GM10847 (cell line): Measurements from ENCODE around the gene E2F6.

Experiments
- POLR2A ChIP-seq: IDR thresholded peaks from 2 replicates; pipeline ENCODE4 v1.6.1; 2011; ENCODE audit not compliant: insufficient read length; ENCODE audit errors: extremely low read depth

The E2F6 gene

DNA sequence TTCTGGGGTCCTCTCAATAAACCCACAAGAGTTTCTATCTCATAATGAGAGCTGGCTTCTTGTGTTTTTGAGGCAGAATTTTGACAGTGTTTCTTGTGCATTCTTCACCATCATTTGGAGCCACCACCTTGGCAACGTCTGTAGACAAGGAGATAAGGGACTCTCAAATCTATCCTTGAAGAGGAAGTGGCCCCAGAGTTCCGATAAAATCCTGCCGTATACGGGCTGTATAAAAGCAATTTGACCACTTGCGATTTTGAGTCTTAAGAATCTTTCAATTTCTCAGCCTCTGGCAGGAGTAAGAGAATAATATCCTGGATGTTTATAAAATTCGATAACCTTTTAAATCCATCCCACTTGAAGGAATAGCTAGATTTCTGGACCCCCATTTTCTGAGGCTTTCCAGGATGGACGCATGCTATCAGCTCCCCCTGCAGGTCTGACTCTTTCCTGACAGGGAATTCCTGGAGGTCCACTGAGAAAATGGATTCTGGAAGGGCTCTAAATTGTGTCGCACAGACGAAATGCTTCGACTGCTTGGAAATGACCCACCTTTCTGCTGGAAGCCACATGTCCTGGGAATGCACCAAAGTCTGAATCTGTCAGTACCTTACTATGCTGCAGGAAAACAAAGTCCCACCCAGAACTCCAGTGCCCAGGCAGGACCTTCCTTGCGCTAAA, 54.1 kb downstream of the E2F6 start:
- TF ChIP-seq POLR2A: no peak

DNA sequence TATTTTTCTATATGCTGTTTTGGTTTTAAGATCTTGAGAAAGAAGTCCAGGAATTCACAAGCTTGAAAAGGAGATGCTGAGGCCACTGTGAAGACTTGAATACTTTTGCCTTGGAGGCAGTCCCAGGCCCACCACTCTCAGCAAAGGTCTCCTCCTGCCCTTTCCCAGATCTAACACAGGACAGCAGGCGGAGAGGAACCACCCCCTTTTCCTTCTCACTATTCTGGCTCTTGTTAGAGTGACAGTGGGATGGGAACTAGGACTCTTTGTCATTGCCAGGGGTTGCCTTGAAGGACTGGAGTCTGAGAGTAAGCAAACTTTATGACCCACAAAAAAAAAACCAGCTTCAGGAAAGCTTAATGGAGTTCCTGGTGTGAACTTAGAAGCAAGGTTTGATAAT, 54.7 kb downstream of the E2F6 start:
- TF ChIP-seq POLR2A: no peak

DNA sequence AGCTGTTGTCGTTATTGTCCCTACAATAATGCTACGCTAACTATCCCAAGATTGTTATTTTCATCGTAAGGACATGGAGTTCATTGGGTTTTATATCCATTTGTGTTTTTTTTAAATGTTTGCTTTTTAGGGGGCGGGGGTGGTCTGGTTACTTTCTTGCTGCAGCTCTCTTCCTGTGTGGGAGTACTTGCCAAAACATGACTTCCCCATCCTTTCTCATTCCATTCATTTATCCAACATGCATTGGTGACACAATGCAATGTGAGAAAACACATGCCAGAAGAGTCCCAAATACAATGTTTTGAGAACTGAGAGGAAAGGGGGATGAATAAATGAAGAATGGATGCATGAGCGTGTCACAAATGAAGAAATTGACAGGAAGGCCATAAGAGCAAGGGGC, 55.9 kb downstream of the E2F6 start:
- TF ChIP-seq POLR2A: no peak

DNA sequence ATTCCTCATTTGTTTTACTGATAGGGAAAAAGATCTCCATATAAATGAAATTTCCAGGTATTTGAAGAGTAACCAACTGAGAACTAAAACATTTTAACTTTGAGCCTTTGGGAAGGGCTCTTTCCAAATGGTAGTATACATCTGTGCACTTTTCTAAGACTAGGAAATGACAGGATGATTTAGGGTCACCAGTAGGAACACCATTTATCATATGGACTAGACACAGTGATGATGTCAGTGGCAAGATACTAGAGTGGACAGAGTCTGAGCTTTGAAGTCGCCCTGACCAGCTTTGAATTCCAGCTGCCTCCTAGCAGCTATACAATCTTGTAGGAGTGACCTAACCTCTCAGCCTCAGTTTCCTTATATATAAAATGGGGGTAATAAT, 56.4 kb downstream of the E2F6 start:
- no peak for TF ChIP-seq POLR2A

DNA sequence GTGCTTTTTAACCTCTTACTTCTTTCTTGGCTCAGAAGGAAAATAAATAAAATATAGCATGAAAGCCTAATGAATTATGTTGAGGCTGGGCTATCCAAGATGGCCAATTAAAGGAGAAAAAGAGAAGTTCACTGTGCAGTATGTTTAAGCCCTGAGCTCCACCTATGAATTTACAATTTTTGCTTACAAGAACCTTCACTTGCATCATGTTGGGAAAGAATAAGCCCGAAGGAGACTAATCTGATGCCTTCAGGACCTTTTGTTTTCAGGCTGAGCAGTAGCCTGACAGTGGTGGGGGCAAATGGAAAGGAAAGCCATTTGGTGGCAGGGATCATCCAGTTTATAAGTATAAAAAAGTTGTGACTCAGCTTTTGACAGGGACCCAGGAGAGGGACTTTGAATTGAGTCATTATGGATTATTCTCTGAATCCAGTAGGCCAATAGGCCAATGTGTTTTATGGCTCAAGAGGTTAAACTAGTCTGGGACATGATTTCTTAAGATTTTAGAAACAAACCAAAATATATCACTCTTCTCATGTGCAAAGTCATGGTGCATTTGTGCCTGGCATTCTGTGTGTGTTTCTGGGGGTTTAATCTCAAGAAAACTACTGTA, 56.9 kb downstream of the E2F6 start:
- TF ChIP-seq POLR2A: no peak

DNA sequence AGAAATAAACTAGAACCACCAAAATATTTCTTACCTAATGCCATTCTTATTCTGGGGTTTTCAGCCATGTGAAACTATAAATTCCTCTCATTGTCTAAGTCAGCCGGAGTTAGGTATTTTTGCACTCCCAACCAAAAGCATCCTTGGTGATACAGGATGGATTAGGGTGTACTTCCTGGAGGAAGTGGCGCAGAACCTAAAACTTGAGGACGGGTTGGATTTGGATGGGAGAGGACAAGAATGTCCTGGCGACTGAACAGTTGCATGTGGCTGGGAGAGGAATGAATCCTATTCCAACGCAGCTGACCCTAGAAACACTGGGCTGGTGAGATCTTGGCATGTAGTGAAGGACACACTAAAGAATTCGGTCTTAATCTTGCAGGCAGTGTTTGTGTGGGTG, 58.5 kb downstream of the E2F6 start:
- no peak for TF ChIP-seq POLR2A

DNA sequence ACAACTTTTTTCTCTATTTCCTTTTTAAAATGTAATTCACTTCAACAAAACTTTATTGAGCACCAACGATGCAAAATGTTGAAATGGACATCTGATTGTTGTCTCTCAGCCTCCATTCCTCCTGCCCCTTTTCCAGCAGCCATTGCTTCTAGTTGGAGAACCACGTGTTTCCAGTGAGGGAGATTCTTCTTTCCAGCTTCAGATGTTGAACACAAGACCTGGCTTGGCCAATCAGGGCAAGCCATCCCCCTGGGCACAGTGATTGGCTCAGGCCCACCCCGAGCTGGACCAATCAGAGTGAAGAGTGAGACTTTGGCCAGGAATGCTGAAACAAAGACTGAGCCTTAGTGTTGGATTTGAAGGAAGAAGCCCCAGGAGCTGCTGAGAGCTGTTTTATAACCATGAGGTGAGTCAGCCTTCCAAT, 59.0 kb downstream of the E2F6 start:
- TF ChIP-seq POLR2A: no peak

DNA sequence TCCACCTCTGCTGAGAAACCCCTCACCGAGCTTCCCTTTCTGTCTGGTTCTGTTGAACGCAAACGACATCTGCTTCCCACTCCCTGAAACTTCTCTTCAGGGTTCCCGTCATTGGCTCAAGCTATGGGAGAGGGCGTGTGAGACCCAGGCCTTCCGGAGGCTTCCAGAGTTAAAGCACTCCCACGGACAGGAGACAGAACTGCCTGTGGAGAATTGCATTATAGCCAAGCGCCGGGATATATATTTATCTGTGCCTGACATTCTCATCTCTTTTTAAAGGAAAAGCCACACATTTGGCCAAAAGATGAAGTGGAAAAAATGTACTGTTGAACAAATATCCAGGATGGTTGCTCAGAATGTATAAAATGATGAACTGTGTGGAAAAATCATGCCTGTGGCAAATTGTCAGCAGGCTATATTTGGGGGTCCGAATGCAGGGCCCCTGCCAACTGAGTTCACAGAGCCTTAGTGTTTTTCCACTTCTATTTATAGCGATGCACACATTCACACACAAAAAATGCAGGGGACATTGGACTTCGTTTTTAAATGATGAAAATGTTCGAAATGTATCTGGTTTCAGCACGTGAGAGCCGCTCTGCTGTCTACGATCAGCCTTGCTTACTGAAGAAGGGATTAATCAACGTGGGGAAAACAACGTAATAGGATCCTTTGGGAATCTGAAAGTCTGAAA, 59.5 kb downstream of the E2F6 start:
- no peak for TF ChIP-seq POLR2A

DNA sequence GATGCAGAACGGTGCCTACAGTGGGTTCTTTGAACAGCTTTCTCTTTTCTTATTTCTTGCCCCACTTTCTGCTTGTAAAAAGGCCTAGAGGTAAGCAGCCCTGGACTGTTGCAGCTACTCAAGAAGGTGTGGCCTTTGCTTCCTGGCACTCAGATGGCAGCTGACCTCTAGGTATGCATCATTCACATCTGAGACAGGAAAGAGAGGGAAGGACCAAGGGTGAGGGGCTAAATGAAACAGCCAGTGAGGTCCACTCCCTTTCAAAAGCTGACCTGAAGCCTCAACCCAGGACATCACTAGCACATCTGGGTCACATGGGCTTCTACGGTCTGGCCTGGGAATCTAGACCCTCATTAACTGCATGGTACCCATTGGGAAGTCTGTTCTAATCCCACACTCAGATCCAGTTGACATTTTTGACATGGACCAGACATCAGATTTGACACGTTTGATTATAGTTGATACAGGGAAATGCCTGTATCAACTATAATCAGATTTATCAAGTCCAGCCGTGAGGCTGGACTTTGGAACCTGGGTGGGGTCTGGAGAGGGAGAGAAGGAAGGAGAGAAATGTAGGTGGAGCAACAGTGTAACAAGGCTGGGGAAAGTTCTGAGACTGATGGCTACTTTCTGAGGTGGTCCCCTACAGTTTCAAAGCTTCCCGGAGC, 60.2 kb downstream of the E2F6 start:
- no peak for TF ChIP-seq POLR2A

DNA sequence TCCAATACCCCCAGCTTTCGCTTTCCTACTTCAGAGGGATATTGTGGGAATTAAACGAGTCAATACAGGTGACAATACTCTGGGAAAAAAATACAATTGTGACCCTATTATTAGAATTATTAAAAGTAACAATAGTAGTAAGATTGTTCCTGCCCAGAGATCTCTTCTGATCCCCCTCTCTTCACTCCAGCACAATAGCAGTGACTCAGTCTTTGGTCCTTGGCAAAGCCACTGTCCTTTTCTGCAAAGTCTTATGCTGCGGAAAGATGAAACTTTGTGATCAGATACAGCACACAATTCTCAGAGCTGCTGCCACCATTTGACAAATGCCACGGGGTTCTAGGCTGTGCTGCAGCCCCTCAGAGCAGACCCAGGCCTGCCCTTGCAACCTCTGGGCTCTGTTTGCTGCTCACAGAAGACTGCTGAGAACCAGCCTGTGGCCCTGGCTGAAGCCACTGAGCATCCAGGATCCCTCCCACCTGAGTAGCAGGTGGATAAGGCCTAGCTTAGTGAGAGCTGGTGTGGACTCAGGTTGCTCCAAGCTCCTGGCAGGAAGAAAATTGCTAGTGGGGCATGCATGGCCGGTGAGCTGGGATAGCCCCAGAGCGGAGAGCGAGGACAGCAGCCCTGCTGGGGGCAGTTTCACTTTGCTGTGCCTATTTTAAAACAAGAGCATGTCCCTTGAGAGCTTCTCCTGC, 61.4 kb downstream of the E2F6 start:
- no peak for TF ChIP-seq POLR2A

DNA sequence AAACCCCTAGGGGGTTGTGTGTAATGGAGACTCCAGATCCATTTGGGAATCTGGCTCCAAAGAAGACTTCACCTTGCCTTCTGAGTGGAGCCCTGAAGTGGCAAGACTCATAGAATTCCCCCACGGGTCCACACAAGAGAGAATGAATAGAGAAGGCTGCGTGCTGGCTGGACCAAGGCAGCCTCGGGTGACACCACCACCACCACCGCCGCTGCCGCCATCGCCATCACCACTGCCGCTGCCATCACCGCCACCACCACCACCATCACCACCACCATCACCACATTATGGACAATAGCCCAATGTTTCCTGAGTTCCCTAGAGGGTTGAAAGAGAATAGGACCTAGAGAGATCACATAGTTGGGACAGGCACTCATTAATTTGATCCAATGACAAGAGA, 63.5 kb downstream of the E2F6 start:
- no peak for TF ChIP-seq POLR2A

DNA sequence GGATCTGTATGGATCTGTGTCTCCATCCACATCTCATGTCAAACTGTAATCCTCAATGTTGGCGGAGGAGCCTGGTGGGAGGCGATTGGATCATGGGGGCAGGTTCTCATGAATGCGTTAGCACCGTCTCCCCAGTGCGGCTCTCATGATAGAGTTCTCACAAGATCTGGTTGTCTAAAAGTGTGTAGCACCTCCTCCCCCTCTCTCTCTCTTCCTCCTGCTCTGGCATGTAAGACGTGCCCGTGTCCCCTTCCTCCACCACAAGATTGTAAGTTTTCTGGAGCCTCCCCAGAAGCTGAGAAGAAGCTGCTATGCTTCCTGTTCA, 66.6 kb downstream of the E2F6 start:
- no peak for TF ChIP-seq POLR2A

DNA sequence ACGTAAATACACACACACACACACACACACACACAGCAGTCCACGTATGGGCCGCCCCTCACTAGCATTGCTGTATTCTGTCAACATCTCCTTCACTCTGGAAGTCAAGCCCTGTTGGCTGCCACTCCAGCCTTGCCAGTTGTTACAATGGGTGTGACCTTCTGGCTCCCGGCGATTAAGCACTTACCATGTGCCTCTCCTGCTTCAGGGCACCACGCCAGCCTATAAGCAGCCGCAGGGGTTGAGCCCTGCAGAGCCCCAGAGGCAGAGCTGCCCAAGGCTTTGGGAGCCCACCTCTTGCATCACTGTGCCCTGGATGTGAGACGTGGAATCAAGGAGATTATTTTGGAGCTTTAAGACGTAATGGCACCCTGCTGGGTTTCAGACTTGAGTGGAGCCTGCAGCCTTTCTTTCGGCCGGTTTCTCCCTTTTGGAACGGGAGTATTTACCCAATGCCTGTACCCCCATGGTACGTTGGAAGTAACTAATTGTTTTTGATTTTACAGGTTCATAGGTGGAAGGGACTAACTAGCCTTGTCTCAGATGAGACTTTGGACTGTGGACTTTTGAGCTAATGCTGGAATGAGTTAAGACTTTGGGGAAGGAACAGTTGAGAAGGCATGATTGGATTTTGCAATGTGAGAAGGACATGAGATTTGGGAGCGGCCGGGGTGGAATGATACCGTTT, 67.1 kb downstream of the E2F6 start:
- TF ChIP-seq POLR2A: no peak

DNA sequence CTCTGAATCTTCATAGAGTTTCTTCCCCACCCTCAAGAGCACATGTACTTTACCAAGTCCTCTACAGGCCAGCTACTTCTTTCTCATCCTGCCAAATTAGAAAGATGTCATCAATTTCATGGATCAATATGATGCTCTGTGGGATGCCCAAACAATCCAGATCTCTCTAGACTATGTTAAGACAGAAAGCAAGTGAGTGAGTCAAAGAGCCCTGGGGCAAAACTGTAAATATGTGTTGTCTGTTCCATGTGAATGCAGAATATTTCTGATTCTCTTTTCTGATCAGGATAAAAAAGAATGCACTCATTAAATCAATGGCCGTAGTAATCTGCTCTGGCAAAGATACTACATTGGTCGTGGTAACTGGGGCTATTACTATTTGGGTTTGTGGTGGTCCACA, 68.4 kb downstream of the E2F6 start:
- TF ChIP-seq POLR2A: no peak

DNA sequence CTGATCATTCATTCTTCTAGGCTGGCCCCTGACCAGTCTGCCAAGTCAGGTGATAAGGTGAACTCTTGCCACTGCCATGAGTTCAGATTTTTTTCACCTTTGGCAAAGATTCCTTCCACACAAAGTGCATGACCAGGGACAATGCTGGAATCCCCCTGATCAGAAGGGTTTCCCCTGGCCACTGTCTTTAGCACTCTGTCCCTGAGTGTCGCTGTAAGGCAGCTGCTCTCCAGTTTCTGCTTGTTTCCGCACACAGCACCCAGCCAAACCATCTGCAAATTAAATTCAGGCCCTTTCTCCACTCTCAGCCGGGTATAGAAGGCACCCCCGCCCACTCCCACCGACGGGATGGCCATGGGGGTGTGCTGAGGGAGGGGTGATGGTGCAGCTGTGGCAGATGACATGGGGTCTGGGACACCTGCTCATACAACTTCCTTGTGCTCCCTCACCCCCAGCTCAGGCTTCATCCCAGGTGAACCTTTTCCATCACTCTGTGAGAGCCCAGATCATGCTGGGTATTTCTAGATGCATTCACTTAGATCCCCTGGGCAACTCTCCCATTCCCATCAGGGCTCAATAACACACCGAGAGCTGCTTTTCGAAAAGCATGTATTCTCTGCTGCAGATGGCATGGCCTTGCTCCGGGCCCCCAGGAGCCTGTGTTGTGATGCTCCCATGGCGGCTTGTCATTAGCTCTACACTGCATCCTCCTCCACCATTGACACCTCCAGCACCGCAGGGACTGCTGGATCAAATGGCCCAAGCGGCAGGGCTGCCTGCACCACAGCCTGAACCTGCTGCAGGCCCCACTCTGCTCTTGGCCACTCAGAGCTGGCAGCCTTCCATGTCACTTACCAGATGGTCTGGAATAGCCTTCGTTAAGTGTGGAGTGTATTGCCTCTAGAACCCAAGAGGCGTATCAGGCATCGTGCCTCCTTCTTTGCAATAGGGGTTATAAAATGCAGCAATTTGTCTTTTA, 69.2 kb downstream of the E2F6 start:
- TF ChIP-seq POLR2A: no peak
